Activated naive CD8-positive, alpha-beta T cell (primary cell): ENCODE measurements around the gene CFAP97.

ENCODE experiments used
- H3K27ac Mint-ChIP-seq: one replicate; pipeline ENCODE4 v1.8.0; 2021; ENCODE audit warnings: mixed read lengths
- H3K27me3 Mint-ChIP-seq: one replicate; pipeline ENCODE4 v1.8.0; 2021; ENCODE audit warnings: mixed read lengths
- H3K36me3 Mint-ChIP-seq: one replicate; pipeline ENCODE4 v1.8.0; 2021; ENCODE audit warnings: mixed read lengths
- H3K4me1 Mint-ChIP-seq: one replicate; pipeline ENCODE4 v1.8.0; 2021; ENCODE audit warnings: low read depth, mixed read lengths
- H3K4me3 Mint-ChIP-seq: one replicate; pipeline ENCODE4 v1.8.0; 2021; ENCODE audit warnings: mild to moderate bottlenecking, mixed read lengths
- H3K9me3 Mint-ChIP-seq: one replicate; pipeline ENCODE4 v1.8.0; 2021; ENCODE audit warnings: low read depth, mixed read lengths

The CFAP97 gene

DNA sequence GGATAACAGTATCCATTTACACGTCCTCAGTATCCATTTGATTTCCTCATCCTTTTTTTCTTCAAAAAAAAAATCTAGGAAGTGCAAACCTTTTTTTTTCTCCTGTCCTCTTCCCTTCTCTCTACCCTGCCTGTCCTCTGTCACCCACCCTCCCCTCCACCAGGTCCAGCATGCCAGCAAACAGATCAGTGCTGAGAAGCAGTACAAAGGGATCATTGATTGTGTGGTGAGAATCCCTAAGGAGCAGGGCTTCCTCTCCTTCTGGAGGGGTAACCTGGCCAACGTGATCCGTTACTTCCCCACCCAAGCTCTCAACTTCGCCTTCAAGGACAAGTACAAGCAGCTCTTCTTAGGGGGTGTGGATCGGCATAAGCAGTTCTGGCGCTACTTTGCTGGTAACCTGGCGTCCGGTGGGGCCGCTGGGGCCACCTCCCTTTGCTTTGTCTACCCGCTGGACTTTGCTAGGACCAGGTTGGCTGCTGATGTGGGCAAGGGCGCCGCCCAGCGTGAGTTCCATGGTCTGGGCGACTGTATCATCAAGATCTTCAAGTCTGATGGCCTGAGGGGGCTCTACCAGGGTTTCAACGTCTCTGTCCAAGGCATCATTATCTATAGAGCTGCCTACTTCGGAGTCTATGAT is 59.1 kb downstream of the CFAP97 start:
- Mint-ChIP-seq H3K27me3 (no peaks in the 10 kb centered on the region), H3K9me3 (no peaks in the 10 kb centered on the region), H3K27ac (no peak overlapping the region), H3K4me3 (peak overlapping the region; percentile 88), H3K4me1 (peaks cover 18% of the 10 kb centered on the region), H3K36me3 (no peaks in the 10 kb centered on the region)

DNA sequence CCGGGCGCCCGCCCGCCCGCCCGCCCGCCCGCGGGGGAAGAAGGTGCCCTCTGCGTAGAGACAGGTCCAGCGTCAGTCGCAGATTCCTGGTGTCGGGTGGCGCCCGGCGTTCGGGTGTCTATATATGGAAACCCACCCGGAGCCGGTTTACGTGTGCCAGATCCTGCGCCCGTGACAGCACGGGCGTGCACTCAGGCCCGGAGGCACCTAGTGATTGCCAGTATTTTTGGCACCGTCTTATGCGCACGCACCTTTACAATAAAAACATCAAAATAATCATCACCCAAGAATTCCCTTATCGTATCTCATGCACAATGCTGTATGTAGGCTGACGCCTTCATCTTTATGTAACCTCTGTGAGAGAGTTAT is 60.2 kb downstream of the CFAP97 start:
- Mint-ChIP-seq H3K9me3 (no peaks in the 10 kb centered on the region), H3K4me3 (peak overlapping the region; percentile 88), H3K4me1 (peaks cover 18% of the 10 kb centered on the region), H3K36me3 (no peaks in the 10 kb centered on the region), H3K27ac (peak overlapping the region; percentile 28), H3K27me3 (peaks cover 2% of the 10 kb centered on the region)

DNA sequence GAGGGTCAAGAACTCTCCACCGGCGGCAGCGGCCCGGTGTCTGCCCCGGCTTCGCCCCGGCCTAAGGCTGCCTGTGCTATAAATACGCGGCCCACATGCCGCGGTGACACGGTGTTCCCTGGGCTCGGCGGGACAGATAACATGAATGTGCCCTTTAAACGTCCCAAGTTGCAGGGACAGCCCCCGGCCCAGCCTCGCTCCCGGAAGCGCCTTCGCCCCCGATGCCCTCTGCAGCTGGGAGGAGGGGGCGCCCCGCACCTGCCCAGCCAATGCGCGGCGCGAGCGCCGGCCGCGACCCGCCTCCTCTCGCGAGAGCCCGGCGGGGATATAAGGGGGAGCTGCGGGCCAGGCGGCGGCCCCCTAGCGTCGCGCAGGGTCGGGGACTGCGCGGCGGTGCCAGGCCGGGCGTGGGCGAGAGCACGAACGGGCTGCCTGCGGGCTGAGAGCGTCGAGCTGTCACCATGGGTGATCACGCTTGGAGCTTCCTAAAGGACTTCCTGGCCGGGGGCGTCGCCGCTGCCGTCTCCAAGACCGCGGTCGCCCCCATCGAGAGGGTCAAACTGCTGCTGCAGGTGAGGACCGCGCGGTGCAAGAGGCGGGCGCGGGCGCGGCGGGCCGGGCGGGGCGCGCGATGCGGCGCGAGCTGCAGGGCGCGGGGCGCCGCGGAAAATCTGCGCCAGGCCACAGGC is 60.7 kb downstream of the CFAP97 start, which contains the start of gene SLC25A4:
TSS of gene SLC25A4 (plus strand) at position 355 of the 689 bp plus-strand sequence. CDS start at position 462, 107 bp downstream.
- Mint-ChIP-seq H3K9me3 (no peaks in the 10 kb centered on the region), H3K36me3 (no peaks in the 10 kb centered on the region), H3K4me3 (peak within 1 kb of the TSS; percentile 92), H3K27ac (peak within 1 kb of the TSS; percentile 42), H3K27me3 (peaks cover 6% of the 10 kb centered on the region), H3K4me1 (peaks cover 18% of the 10 kb centered on the region)

DNA sequence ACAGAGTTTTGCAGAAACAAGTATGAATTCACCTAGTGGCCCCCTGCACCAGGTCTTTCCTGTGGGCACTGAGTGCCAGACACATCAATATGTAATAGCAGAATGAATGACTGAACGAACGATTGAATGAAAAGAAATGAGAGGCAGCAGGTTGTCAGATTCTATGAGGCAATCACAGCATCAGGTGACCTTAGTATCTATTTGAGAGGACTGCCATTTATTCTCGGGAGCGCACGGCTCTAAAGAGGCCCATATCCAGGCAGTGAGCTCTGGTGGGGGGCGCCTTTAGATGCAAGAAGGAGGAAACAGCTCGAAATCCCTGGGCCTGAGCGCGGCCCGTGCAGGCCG is 61.3 kb downstream of the CFAP97 start:
- Mint-ChIP-seq H3K27ac (peak overlapping the region; percentile 42), H3K27me3 (peaks cover 9% of the 10 kb centered on the region), H3K4me1 (peaks cover 18% of the 10 kb centered on the region), H3K4me3 (peak overlapping the region; percentile 92), H3K9me3 (no peaks in the 10 kb centered on the region), H3K36me3 (no peaks in the 10 kb centered on the region)

DNA sequence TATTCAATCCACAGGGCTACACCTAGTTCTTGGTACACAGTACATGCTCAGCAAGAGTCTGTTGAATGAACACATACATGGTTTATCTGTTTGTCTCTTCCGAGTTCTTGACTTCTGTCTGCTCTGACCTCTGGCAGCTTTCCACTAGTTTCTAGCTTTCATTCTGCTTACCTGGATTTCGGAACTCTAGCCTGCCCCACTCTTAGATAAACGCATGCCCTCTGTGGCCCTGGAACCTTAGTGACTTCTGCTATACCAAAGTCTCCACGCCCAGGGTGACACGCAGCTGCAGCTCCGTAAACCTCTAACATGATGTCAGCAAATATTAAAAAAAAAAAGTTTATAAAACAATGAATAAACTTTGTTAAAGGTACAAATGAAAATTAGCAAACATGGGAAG is 62.0 kb downstream of the CFAP97 start:
- Mint-ChIP-seq H3K4me1 (peaks cover 18% of the 10 kb centered on the region), H3K4me3 (no peak overlapping the region), H3K27me3 (peaks cover 9% of the 10 kb centered on the region), H3K36me3 (no peaks in the 10 kb centered on the region), H3K9me3 (no peaks in the 10 kb centered on the region), H3K27ac (no peak overlapping the region)

DNA sequence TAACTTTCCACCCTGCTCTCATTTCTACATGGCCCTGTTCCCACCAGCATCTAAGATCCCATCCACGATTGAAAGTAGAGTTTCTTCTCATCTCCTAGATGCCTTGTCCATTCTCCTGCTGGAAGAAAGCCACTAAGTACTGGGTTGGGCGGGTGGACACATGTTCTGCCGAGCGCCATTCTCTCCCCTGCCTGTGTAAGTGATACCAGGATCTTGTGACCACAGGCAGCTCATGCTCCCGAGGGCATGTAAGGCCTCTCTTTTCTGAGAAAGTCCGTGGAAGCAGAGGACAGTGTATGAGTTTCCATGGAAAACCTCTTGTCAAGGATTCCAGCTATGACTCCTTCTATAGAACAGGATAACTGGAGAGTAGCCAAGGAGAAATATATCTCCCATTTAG is 64.1 kb downstream of the CFAP97 start:
- Mint-ChIP-seq H3K36me3 (no peaks in the 10 kb centered on the region), H3K27ac (no peak overlapping the region), H3K27me3 (peaks cover 9% of the 10 kb centered on the region), H3K4me3 (no peak overlapping the region), H3K9me3 (no peaks in the 10 kb centered on the region), H3K4me1 (peaks cover 14% of the 10 kb centered on the region)

DNA sequence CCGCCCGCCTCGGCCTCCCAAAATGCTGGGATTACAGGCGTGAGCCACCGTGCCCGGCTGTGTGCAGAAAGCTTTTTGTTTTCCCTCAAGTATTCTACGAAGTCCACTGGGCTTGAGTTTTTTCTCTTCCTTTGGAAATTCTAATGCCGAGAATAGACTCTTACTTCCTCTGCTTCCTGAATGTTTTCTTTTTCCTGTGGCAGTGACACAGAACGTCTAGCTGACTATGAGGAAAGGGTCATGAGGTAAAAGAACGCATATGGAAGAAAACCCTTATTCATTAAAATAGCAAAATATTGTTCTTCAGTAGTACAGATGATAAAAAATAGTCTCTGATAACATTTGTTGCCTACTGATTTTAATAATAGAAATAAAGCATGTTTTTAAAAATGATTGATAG is 65.6 kb downstream of the CFAP97 start:
- no peak overlapping the region for H3K27ac Mint-ChIP-seq
- H3K36me3 Mint-ChIP-seq = no peaks in the 10 kb centered on the region
- H3K27me3 Mint-ChIP-seq = peaks cover 11% of the 10 kb centered on the region
- H3K4me3 Mint-ChIP-seq = no peak overlapping the region
- H3K9me3 Mint-ChIP-seq = no peaks in the 10 kb centered on the region
- H3K4me1 Mint-ChIP-seq = peaks cover 5% of the 10 kb centered on the region

DNA sequence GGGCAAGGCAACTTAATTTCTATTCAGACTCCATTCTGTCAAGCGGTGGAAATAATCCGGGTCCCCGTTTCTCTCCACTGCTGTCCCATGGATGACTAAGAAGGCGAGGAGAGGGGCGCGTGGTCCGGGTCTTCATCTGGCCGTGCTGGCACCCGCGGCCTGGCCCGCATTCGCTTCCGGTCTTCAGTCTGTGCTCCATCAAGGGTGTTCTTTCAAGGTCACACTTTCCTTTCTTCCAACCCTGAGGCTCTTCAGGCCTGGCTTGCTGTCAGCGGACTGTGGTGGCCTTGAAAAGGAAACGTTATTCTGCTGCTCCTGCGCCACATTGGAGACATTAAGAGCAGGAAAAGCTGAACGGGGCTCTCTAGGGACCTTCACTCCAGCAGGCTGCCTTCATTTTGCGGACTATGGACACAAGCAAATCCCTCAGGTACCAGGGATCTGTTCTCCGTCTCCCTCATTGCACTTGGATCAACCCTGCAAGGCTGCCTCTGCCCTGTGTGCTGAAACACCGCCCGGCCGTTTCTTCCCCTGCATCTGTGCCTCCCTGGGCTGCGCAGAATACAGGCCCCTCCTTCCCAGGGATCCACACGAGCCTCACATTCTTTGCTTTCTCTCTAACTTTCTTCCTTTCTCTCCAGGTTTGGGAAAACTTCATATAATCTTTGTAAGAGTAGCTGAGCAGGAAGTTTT is 66.4 kb downstream of the CFAP97 start:
- H3K27ac Mint-ChIP-seq = no peak overlapping the region
- H3K27me3 Mint-ChIP-seq = peaks cover 13% of the 10 kb centered on the region
- H3K36me3 Mint-ChIP-seq = no peaks in the 10 kb centered on the region
- peaks cover 2% of the 10 kb centered on the region for H3K4me1 Mint-ChIP-seq
- no peaks in the 10 kb centered on the region for H3K9me3 Mint-ChIP-seq
- no peak overlapping the region for H3K4me3 Mint-ChIP-seq

DNA sequence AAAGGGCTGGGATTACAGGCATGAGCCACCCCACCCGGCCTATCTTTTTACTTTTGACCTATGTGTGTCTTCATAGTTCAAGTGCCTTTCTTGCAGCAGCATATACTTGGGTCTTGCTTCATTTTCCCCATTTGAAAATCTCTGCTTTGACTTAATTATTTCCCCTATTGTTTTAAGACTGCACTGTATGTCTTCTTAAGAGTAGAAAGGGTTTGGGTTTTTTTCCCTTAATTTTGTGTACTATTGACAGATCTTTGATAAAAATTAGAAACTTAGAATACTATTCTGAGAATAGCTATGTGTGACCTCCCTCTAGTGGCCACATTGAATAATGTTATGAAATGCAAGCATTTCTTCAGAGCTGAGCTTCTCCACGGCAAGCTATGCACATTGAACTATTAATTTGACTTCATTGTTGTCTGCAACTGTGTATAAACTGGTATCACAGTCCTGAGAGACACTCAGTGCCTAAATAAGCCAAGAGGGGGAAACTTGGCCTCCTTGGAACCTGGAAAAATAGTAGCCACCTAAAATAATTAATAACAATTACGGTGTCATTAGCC is 69.4 kb downstream of the CFAP97 start:
- Mint-ChIP-seq H3K4me1 (no peaks in the 10 kb centered on the region), H3K9me3 (no peaks in the 10 kb centered on the region), H3K27ac (no peak overlapping the region), H3K27me3 (peaks cover 21% of the 10 kb centered on the region), H3K4me3 (no peak overlapping the region), H3K36me3 (peaks cover 2% of the 10 kb centered on the region)

DNA sequence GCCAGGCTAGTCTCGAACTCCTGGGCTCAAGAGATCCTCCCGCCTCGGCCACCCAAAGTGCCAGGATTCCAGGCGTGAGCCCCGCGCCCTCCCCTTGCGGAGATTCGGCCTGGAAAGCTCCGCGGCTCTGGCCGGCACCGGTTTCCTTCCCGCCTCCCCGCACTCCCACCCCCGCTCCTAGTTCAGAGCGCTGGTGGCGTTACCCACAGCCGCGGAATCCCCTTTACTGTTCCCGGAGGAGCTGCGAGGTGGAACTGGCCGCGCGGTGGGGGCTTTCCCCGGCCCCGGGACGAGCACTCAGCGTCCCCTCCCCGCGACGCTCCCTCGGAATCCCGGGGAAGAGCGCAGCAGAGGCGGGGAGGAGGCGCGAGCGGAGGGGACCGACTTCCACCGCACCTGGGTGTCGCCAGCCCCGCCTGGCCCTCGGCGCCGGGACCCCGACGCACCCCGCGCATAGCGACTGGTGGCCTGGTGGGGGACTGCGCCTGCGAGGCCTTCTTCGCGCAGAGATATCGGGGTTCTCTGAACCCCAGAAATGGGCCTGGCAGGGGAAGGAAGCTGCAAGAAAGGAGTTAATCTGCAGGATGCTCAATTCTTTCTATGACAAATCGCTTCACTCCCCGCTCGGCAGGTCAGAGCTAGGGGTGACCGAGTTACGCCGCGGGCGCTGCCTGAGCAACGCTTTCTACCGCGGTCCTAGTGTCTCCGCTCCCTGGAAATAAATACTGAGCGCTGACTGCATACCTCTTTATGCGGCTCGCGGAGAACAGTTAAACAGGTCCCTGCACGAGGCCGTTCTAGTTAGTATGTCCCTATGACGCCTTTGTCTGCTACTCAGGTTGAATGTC is 75.3 kb downstream of the CFAP97 start:
- Mint-ChIP-seq H3K27ac (no peak overlapping the region), H3K9me3 (no peaks in the 10 kb centered on the region), H3K4me1 (peaks cover 4% of the 10 kb centered on the region), H3K36me3 (peaks cover 2% of the 10 kb centered on the region), H3K27me3 (peaks cover 20% of the 10 kb centered on the region), H3K4me3 (peak overlapping the region; percentile 84)

DNA sequence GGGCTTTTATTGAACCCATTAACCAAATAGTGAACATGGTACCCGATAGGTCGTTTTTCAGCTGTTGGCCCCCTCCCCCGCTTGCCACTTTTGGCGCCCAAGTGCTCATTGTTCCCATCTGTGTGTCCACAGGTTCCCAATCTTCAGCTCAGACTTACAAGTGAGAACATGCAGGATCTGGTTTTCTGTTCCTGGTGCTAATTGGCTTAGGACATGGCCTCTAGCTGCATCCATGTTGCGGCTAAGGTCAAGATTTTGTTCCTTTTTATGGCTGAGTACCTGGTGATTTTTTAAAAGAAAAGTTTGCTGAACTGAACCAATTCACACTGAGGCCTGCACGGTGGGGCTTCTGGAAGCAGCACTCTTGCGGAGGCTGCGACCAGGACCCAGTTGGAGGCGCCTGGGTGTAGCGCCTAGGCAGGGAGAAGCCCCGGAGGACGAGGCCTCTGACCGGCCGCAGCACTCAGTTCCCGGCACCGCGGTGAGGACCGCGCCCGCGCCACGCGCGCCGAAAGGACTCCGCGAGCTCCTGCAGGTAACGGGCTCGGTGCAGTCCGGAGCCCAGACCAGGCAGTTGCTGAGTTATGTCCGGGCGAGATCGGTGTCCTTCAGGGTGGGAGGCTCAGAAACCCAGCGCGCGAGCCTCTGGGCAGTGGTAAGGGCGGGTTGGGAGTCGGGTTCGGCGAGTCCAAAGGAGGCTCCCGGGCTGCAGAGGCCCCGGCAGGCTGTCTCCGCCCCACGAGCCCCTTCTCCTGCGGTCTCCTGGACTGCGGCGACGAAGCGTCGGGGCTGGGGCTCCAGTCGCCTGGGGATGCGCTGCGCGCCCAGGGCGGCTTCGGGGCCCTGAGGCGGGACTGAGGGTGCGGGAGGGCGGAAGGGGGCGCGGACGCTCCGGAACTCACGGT is 76.5 kb downstream of the CFAP97 start:
- H3K4me1 Mint-ChIP-seq = peaks cover 8% of the 10 kb centered on the region
- peaks cover 2% of the 10 kb centered on the region for H3K36me3 Mint-ChIP-seq
- H3K27ac Mint-ChIP-seq = no peak overlapping the region
- H3K27me3 Mint-ChIP-seq = peaks cover 24% of the 10 kb centered on the region
- no peaks in the 10 kb centered on the region for H3K9me3 Mint-ChIP-seq
- peak overlapping the region; percentile 72 for H3K4me3 Mint-ChIP-seq

DNA sequence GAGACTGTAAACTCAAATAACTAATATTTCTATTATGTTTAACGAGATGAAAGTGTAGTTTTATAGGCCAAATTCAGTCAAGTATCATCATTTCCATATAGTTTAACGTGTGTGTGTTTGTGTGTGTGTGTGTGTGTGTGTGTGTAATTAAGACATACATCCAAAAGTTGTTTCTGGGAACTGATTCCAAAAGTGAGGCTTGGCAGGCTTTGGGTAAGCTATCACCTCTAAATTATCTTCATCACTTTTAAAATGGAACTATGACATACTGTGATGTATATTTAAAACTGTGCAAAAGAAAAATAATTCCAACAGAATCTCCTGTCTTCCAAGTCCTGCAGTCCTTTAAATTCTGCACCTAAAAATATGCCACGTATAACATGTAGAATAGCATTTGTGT is 79.8 kb downstream of the CFAP97 start:
- Mint-ChIP-seq H3K4me1 (peaks cover 5% of the 10 kb centered on the region), H3K36me3 (no peaks in the 10 kb centered on the region), H3K4me3 (no peak overlapping the region), H3K9me3 (no peaks in the 10 kb centered on the region), H3K27me3 (peaks cover 17% of the 10 kb centered on the region), H3K27ac (no peak overlapping the region)

DNA sequence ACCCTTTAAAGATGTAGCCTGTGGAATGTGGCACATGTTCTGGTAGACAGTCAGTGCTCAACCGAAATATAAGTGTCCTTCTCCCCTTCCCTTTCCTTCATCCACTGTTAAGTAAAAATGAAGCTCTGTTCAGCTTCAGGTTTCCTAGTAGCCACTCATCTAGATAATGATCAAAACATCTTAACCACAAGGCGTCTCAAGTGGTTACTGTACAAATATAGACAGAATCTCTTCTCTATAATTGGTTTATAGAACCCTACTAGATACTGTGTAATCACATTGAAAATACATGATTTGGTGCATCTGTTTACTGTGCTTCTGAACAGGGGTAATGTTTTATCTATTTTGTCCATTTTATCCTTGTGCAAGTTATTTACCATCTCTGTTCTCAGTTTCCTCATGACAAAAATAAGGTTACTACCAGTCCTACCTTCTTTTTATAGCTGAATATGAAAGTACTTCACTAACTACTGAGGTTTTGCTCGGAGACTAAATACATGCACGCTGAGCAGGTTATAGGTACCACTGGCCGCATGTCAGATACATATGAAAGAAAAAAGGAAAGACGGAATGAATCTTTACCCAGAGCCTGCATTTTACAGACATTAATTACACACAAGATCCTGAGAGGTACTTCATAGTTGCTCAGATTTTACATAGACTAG is 81.0 kb downstream of the CFAP97 start:
- Mint-ChIP-seq H3K4me3 (no peak overlapping the region), H3K36me3 (no peaks in the 10 kb centered on the region), H3K27me3 (peaks cover 17% of the 10 kb centered on the region), H3K27ac (no peak overlapping the region), H3K4me1 (peaks cover 3% of the 10 kb centered on the region), H3K9me3 (no peaks in the 10 kb centered on the region)
